Spinal cord (tissue), 10 donors: ENCODE measurements around the gene ADAMTS12. TPM values are rescaled to one million over a fixed set of nuclear protein-coding genes. Genes with fewer than 3 reads are reported as not detected.
"Not testable (repeated sequence)": the region's sequence is repeated elsewhere in the genome, so short reads cannot be mapped to it uniquely, and the experiment has no call there.

Experiments
- DNase-seq, 6 donors: peaks; one replicate each; pipeline versions ENCODE4 v3.0.0 to v3.0.0-alpha.2; 2013 to 2015; ENCODE audit warnings: low spot score in 6 of 6, low read depth in 4 of 6
- H3K27ac ChIP-seq: one replicate; pipeline ENCODE4 v1.5.1; 2013; ENCODE audit warnings: low read depth, low read length, control low read depth
- H3K27me3 ChIP-seq: one replicate; pipeline ENCODE4 v1.6.1; 2013; ENCODE audit warnings: low read length; ENCODE audit not compliant: control insufficient read depth, insufficient read depth
- H3K36me3 ChIP-seq: one replicate; pipeline ENCODE4 v1.6.1; 2013; ENCODE audit warnings: low read length; ENCODE audit not compliant: control insufficient read depth, insufficient read depth
- H3K4me1 ChIP-seq: one replicate; pipeline ENCODE4 v1.6.1; 2013; ENCODE audit warnings: low read length; ENCODE audit not compliant: control insufficient read depth, insufficient read depth
- H3K4me3 ChIP-seq: one replicate; pipeline ENCODE4 v1.5.1; 2013; ENCODE audit warnings: low read depth, low read length, control low read depth
- H3K9me3 ChIP-seq: one replicate; pipeline ENCODE4 v1.6.1; 2013; ENCODE audit warnings: low read length; ENCODE audit not compliant: control insufficient read depth, insufficient read depth
- WGBS: methylation state at CpG from one replicate; pipeline ENCODE4 v1.1.5; 2013; ENCODE audit warnings: missing lambda C conversion rate; ENCODE audit not compliant: insufficient coverage; 5-methylcytosine and 5-hydroxymethylcytosine counted together
- polyA plus RNA-seq, 2 donors: library from polyadenylated mRNA; unstranded; fragments of 120-200 nt; gene quantifications; one replicate each; pipeline ENCODE4 v1.2.1, GENCODE V29; 2013; ENCODE audit not compliant: insufficient read length in 2 of 2
- total RNA-seq, 2 donors: library from RNA; depleted of rRNA in 1 of 2; stranded (reverse); fragments of 120-200 nt in 1 of 2; fragments of >200 nt in 1 of 2; gene quantifications; one replicate each; pipeline versions ENCODE4 v1.2.3 to v1.2.4, GENCODE V29; 2013 to 2014
- donor health status: healthy.

ADAMTS12 gene
- total and polyA plus RNA-seq, 4 donors, result 8.1 to 44.5 (median 13.5) TPM

- no peak overlapping the region for H3K4me3 ChIP-seq
- no peak overlapping the region for H3K27ac ChIP-seq
- peaks cover 12% of the 10 kb centered on the region for H3K4me1 ChIP-seq
- no peaks in the 10 kb centered on the region for H3K36me3 ChIP-seq
- no peaks in the 10 kb centered on the region for H3K9me3 ChIP-seq
- WGBS, result no CpG with 5 or more reads among the region's 3 CpGs
- H3K27me3 ChIP-seq, result peaks cover 11% of the 10 kb centered on the region
- no peak for DNase-seq
Observed at GRCh38 chr5:33887268-33887667, 4.5 kb downstream of the ADAMTS12 start.

DNA sequence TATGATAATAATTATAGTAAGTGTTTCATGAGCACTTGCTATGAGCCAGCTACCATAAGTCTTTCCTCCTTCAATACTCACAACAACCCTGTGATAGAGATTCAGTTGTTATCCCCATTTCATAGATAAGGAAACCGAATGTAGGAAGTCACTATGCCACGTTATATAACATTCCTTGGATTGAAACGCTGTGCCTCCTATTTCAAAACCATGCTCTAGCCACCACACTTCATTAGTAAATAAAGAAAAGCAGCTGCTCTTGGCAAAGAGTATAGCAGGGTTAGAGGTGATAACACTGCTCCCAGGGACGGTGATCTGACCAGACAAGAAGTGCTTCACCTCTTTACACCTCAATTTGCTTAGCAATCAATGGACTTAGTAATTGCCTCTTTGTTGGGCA is 5.5 kb downstream of the ADAMTS12 start:
- DNase-seq, result no peak
- WGBS, result 92% methylated on average over 2 of the region's 4 CpGs
- no peak overlapping the region for H3K4me3 ChIP-seq
- H3K9me3 ChIP-seq, result no peaks in the 10 kb centered on the region
- H3K36me3 ChIP-seq, result no peaks in the 10 kb centered on the region
- H3K27ac ChIP-seq, result no peak overlapping the region
- peaks cover 4% of the 10 kb centered on the region for H3K4me1 ChIP-seq
- H3K27me3 ChIP-seq, result peaks cover 5% of the 10 kb centered on the region

DNA sequence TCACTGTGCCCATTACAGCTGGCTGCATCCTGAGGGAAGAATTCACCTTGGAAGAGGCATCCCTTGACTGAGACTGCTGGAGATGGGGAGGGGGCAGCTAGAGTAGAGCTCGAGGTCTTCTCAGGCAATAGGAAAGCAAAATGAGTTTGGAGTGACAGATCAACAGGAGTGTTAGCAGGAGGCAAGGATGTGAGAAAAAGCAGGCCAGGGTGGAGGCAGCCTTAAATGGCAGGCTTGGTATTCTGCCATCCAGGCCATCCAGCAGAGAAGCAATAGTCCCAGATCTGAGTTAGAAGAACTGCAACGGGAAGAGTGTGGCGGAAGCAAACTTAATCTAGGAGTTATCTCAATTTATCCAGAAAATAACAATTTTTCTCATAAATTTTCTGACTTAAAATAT is 6.1 kb downstream of the ADAMTS12 start:
- H3K9me3 ChIP-seq, result no peaks in the 10 kb centered on the region
- no peaks in the 10 kb centered on the region for H3K36me3 ChIP-seq
- no peak overlapping the region for H3K4me3 ChIP-seq
- no peak for DNase-seq
- no peak overlapping the region for H3K27ac ChIP-seq
- H3K27me3 ChIP-seq, result peaks cover 4% of the 10 kb centered on the region
- peaks cover 3% of the 10 kb centered on the region for H3K4me1 ChIP-seq
- 60% methylated on average over 2 of the region's 3 CpGs for WGBS

- Histone ChIP-seq H3K27ac (no peak overlapping the region), H3K9me3 (no peaks in the 10 kb centered on the region), H3K36me3 (no peaks in the 10 kb centered on the region), H3K4me3 (no peak overlapping the region), H3K27me3 (no peaks in the 10 kb centered on the region), H3K4me1 (no peaks in the 10 kb centered on the region)
- 50% methylated on average over 1 of the region's 3 CpGs for WGBS
- no peak for DNase-seq
Observed at GRCh38 chr5:33883482-33883881, 8.3 kb downstream of the ADAMTS12 start.

DNA sequence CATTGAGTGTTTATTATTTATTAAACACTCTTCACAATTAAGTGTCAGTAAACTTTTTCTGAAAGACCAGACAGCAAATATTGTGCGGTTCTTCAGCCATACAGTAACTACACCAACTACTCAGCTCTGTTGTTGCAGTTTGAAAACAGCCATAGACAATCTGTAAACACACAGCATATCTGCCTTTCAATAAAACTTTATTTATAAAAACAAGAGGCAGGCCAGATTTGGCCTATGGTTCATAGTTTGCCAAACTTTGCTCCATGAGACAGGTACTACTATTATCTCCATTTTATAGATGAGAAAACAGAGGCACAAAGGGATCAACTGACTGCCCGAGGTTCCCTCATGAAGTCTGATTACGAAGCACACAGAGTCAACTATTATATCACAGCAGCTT is 11.5 kb downstream of the ADAMTS12 start:
- DNase-seq, result no peak
- H3K4me3 ChIP-seq, result no peak overlapping the region
- H3K4me1 ChIP-seq, result no peaks in the 10 kb centered on the region
- WGBS, result 100% methylated on average over 2 of the region's 3 CpGs
- no peaks in the 10 kb centered on the region for H3K27me3 ChIP-seq
- H3K36me3 ChIP-seq, result no peaks in the 10 kb centered on the region
- H3K9me3 ChIP-seq, result peaks cover 3% of the 10 kb centered on the region
- no peak overlapping the region for H3K27ac ChIP-seq

- no peak overlapping the region for H3K4me3 ChIP-seq
- H3K4me1 ChIP-seq, result no peaks in the 10 kb centered on the region
- H3K27me3 ChIP-seq, result no peaks in the 10 kb centered on the region
- no peak overlapping the region for H3K27ac ChIP-seq
- 94% methylated on average over 3 of the region's 4 CpGs for WGBS
- H3K36me3 ChIP-seq, result no peaks in the 10 kb centered on the region
- DNase-seq, result no peak
- peaks cover 4% of the 10 kb centered on the region for H3K9me3 ChIP-seq
Observed at GRCh38 chr5:33877449-33877848, 14.3 kb downstream of the ADAMTS12 start.

DNA sequence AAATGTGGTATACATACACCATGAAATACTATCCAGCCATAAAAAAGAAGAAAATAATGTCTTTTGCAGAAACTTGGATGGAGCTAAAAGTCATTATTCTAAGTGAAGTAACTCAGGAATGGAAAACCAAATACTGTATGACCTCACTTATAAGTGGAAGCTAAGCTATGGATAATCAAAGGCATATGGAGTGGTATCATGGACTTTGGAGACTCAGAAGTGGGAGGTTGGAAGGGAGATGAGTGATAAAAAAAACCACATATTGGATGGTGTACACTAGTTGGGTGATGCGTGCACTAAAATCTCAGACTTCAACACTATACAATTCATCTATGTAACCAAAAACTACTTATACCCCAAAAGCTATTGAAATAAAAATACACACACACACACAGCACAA is 24.5 kb downstream of the ADAMTS12 start:
- Histone ChIP-seq H3K4me3 (no peak overlapping the region), H3K4me1 (no peaks in the 10 kb centered on the region), H3K36me3 (no peaks in the 10 kb centered on the region), H3K27me3 (no peaks in the 10 kb centered on the region), H3K9me3 (peaks cover 8% of the 10 kb centered on the region), H3K27ac (no peak overlapping the region)
- no CpG with 5 or more reads among the region's 1 CpG for WGBS
- no peak for DNase-seq

DNA sequence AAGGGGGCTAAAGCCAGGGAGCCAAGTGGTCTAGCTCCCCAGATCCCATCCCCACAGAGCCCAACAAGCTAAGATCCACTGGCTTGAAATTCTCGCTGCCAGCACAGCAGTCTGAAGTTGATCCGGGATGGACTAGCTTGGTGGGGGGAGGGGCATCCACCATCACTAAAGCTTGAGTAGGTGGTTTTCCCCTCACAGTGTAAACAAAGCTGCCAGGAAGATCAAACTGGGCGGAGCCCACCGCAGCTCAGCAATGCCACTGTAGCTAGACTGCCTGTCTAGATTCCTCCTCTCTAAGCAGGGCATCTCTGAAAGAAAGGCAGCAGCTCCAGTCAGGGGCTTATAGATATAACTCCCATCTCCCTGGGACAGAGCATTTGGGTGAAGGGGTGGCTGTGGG is 32.6 kb downstream of the ADAMTS12 start:
- no CpG with 5 or more reads among the region's 4 CpGs for WGBS
- not testable (repeated sequence) for H3K27me3 ChIP-seq, H3K9me3 ChIP-seq, H3K4me3 ChIP-seq, DNase-seq, H3K36me3 ChIP-seq, H3K27ac ChIP-seq, H3K4me1 ChIP-seq

GRCh38 chr5:33857037-33857436 is 34.8 kb downstream of the ADAMTS12 start:
- Histone ChIP-seq H3K36me3 (no peaks in the 10 kb centered on the region), H3K4me1 (peaks cover 3% of the 10 kb centered on the region), H3K27ac (no peak overlapping the region), H3K9me3 (no peaks in the 10 kb centered on the region), H3K27me3 (no peaks in the 10 kb centered on the region), H3K4me3 (no peak overlapping the region)
- 100% methylated on average over 3 of the region's 5 CpGs for WGBS
- no peak for DNase-seq

GRCh38 chr5:33855396-33855795 is 36.4 kb downstream of the ADAMTS12 start:
- Histone ChIP-seq H3K27me3 (no peaks in the 10 kb centered on the region), H3K36me3 (no peaks in the 10 kb centered on the region), H3K9me3 (no peaks in the 10 kb centered on the region), H3K4me3 (no peak overlapping the region), H3K4me1 (peaks cover 3% of the 10 kb centered on the region), H3K27ac (peak overlapping the region; percentile 25)
- no peak for DNase-seq
- 95% methylated on average over 3 of the region's 4 CpGs for WGBS
